Esophagus muscularis mucosa (tissue), 4 donors: ENCODE data around the gene PLET1. TPM values are rescaled to one million over a fixed set of nuclear protein-coding genes. Genes with fewer than 3 reads are reported as not detected.

Experiments
- DNase-seq: peaks from one replicate; pipeline ENCODE4 v3.0.0-alpha.2; 2017; ENCODE audit errors: extremely low spot score
- H3K27ac ChIP-seq, 4 donors: fragments of 200-600 bp; sonication (generic); replicated peaks in 1 of 4; 1 replicate in 3 of 4; 2 replicates in 1 of 4; pipeline ENCODE4 v1.5.1; 2016 to 2019; ENCODE audit warnings: mild to moderate bottlenecking in 1 of 4
- H3K27me3 ChIP-seq, 4 donors: fragments of 200-600 bp; sonication (generic); one replicate each; pipeline versions ENCODE4 v1.5.1 to v1.6.0; 2016 to 2019
- H3K36me3 ChIP-seq, 4 donors: fragments of 200-600 bp; sonication (generic); one replicate each; pipeline ENCODE4 v1.5.1; 2016 to 2019
- H3K4me1 ChIP-seq, 4 donors: fragments of 200-600 bp; sonication (generic); one replicate each; pipeline ENCODE4 v1.5.1; 2016 to 2019
- H3K4me3 ChIP-seq, 4 donors: fragments of 200-600 bp; sonication (generic); 1 replicate in 2 of 4; 2 replicates in 2 of 4; pipeline ENCODE4 v1.5.1; 2016 to 2019; ENCODE audit warnings: mild to moderate bottlenecking in 4 of 4, moderate library complexity in 1 of 4
- H3K9me3 ChIP-seq, 4 donors: fragments of 200-600 bp; sonication (generic); 1 replicate in 3 of 4; 2 replicates in 1 of 4; pipeline ENCODE4 v1.5.1; 2016 to 2019
- CTCF ChIP-seq, 3 experiments: fragments of 200-600 bp in 2 of 3; fragments of 450-650 bp in 1 of 3; sonication (generic) in 2 of 3; IDR thresholded peaks; one replicate each; pipeline ENCODE4 v1.5.1; 2017 to 2019; ENCODE audit warnings: antibody characterized with exemption in 3 of 3, mild to moderate bottlenecking in 2 of 3, moderate library complexity in 1 of 3
- EP300 ChIP-seq: sonication (generic); formaldehyde crosslinking; IDR thresholded peaks from one replicate; pipeline ENCODE4 v1.6.1; 2017; ENCODE audit warnings: antibody characterized with exemption
- POLR2A ChIP-seq: fragments of 450-650 bp; IDR thresholded peaks from one replicate; pipeline ENCODE4 v1.6.1; 2017; ENCODE audit warnings: antibody characterized with exemption, moderate library complexity, mild to moderate bottlenecking, low read depth
- POLR2AphosphoS5 ChIP-seq, 2 donors: sonication (generic); formaldehyde crosslinking; IDR thresholded peaks; one replicate each; pipeline ENCODE4 v1.6.1; 2017; ENCODE audit warnings: antibody characterized with exemption in 2 of 2
- WGBS: methylation state at CpG from one replicate; pipeline ENCODE4 v1.1.5; 2018; 5-methylcytosine and 5-hydroxymethylcytosine counted together
- intact Hi-C: fragments of 100-400 bp; cut with DNase I; formaldehyde crosslinking; loops from one replicate; pipeline ENCODE4 v1.15.1; 2023
- total RNA-seq, 4 donors: library from RNA; depleted of rRNA; stranded (reverse); fragments of >200 nt; gene quantifications; one replicate each; pipeline versions ENCODE4 v1.1.0 to v1.2.1, GENCODE V29; 2016

PLET1 gene
- total RNA-seq, 4 donors from 2014 or later: not detected

- H3K4me3 ChIP-seq: no peak overlapping the region
- H3K9me3 ChIP-seq: peaks cover 0 to 4% (median 0%) of the 10 kb centered on the region in 4 donors
- no peaks in the 10 kb centered on the region for H3K36me3 ChIP-seq
- H3K27me3 ChIP-seq: no peaks in the 10 kb centered on the region
- 91% methylated on average over 1 of the region's 1 CpG for WGBS
- no peak overlapping the region for H3K27ac ChIP-seq
- intact Hi-C loops: loop anchor here (5.0 kb wide), 1 partner anchor 747 kb away; no protein-coding TSS in a partner anchor
- DNase-seq: peak; percentile 45
- peaks cover 10 to 22% (median 18%) of the 10 kb centered on the region in 4 donors for H3K4me1 ChIP-seq
- no peak for TF ChIP-seq POLR2A
- TF ChIP-seq CTCF (IDR thresholded peaks at IDR 0.05): no peak
- TF ChIP-seq EP300: no peak
Observed at GRCh38 chr11:112304914-112305313, 44.3 kb upstream of the PLET1 start.

GRCh38 chr11:112303616-112304015 lies 43.0 kb upstream of the PLET1 start:
- no peak for DNase-seq
- TF ChIP-seq POLR2AphosphoS5 (IDR thresholded peaks at IDR 0.05): no peak
- TF ChIP-seq POLR2A: no peak
- no peak for TF ChIP-seq CTCF (IDR thresholded peaks at IDR 0.05)
- TF ChIP-seq EP300: no peak
- Histone ChIP-seq H3K4me3 (no peak overlapping the region), H3K27me3 (no peaks in the 10 kb centered on the region), H3K27ac (no peak overlapping the region), H3K9me3 (peaks cover 0 to 2% (median 0%) of the 10 kb centered on the region in 4 donors), H3K36me3 (no peaks in the 10 kb centered on the region), H3K4me1 (peaks cover 13 to 28% (median 23%) of the 10 kb centered on the region in 4 donors)
- intact Hi-C loops: loop anchor here (5.0 kb wide), 1 partner anchor 749 kb away; no protein-coding TSS in a partner anchor
- 93% methylated on average over 1 of the region's 1 CpG for WGBS

- peak overlapping the region in 2 of 4 donors; percentile 17 to 45 for H3K27ac ChIP-seq
- TF ChIP-seq EP300: no peak
- TF ChIP-seq POLR2A: no peak
- TF ChIP-seq POLR2AphosphoS5 (IDR thresholded peaks at IDR 0.05): no peak
- no peak for TF ChIP-seq CTCF (IDR thresholded peaks at IDR 0.05)
- no peak overlapping the region for H3K4me3 ChIP-seq
- no peak for DNase-seq
- peaks cover 0 to 5% (median 0%) of the 10 kb centered on the region in 4 donors for H3K36me3 ChIP-seq
- no peaks in the 10 kb centered on the region for H3K27me3 ChIP-seq
- H3K9me3 ChIP-seq: no peaks in the 10 kb centered on the region
- intact Hi-C loops: loop anchor here (5.0 kb wide), 1 partner anchor 750 kb away; no protein-coding TSS in a partner anchor
- 47% methylated on average over 5 of the region's 5 CpGs for whole genome bisulfite sequencing
- H3K4me1 ChIP-seq: peaks cover 16 to 35% (median 29%) of the 10 kb centered on the region in 4 donors
Observed at GRCh38 chr11:112302226-112302868, 41.7 kb upstream of the PLET1 start.

GRCh38 chr11:112300094-112300786 lies 39.6 kb upstream of the PLET1 start:
- Histone ChIP-seq H3K4me1 (peaks cover 16 to 36% (median 31%) of the 10 kb centered on the region in 4 donors), H3K9me3 (no peaks in the 10 kb centered on the region), H3K4me3 (no peak overlapping the region), H3K27me3 (no peaks in the 10 kb centered on the region), H3K36me3 (peaks cover 0 to 8% (median 0%) of the 10 kb centered on the region in 4 donors), H3K27ac (no peak overlapping the region)
- intact Hi-C loops: loop anchor here (5.0 kb wide), 1 partner anchor 752 kb away; no protein-coding TSS in a partner anchor
- no peak for DNase-seq
- TF ChIP-seq POLR2A (no peak), POLR2AphosphoS5 (IDR thresholded peaks at IDR 0.05) (no peak), EP300 (no peak), CTCF (IDR thresholded peaks at IDR 0.05) (no peak)
- WGBS: 80% methylated on average over 17 of the region's 17 CpGs
